ENCODE data around the gene RRP12. TPM values are rescaled to one million over a fixed set of nuclear protein-coding genes. Genes with fewer than 3 reads are reported as not detected.
"Not testable (repeated sequence)": the region's sequence is repeated elsewhere in the genome, so short reads cannot be mapped to it uniquely, and the experiment has no call there.

Gene RRP12
- total RNA-seq, 1 donor from 2014 or later = 10.4 TPM

- DNase-seq = no peak
Measured at GRCh38 chr10:97407952-97408248, 6.8 kb upstream of the RRP12 start.

- DNase-seq = peak; percentile 84
Measured at GRCh38 chr10:97407211-97407951, 6.2 kb upstream of the RRP12 start.

GRCh38 chr10:97406483-97406882 is 5.3 kb upstream of the RRP12 start:
- DNase-seq = not testable (repeated sequence)

GRCh38 chr10:97406064-97406463 is 4.9 kb upstream of the RRP12 start:
- no peak for DNase-seq

GRCh38 chr10:97404044-97404443 is 2.9 kb upstream of the RRP12 start:
- DNase-seq = no peak

GRCh38 chr10:97401455-97401919 is 347 bp upstream of the RRP12 start:
- DNase-seq = no peak

- peak; percentile 79 for DNase-seq
Measured at GRCh38 chr10:97399843-97400545, 1.1 kb downstream of the RRP12 start.

- no peak for DNase-seq
Measured at GRCh38 chr10:97396056-97396455, 5.1 kb downstream of the RRP12 start.

GRCh38 chr10:97393034-97393573 is 8.0 kb downstream of the RRP12 start:
- DNase-seq = no peak

GRCh38 chr10:97390091-97390490 is 11.0 kb downstream of the RRP12 start:
- no peak for DNase-seq

GRCh38 chr10:97388152-97388551 is 13.0 kb downstream of the RRP12 start:
- DNase-seq = no peak

- no peak for DNase-seq
Measured at GRCh38 chr10:97385565-97385964, 15.6 kb downstream of the RRP12 start.

GRCh38 chr10:97384641-97385040 is 16.5 kb downstream of the RRP12 start:
- DNase-seq = no peak

GRCh38 chr10:97384156-97384555 is 17.0 kb downstream of the RRP12 start:
- no peak for DNase-seq

- DNase-seq = no peak
Measured at GRCh38 chr10:97383159-97383558, 18.0 kb downstream of the RRP12 start.

GRCh38 chr10:97381626-97382025 is 19.5 kb downstream of the RRP12 start:
- no peak for DNase-seq

- no peak for DNase-seq
Measured at GRCh38 chr10:97380516-97380915, 20.6 kb downstream of the RRP12 start.

GRCh38 chr10:97378933-97379921 is 21.9 kb downstream of the RRP12 start:
- DNase-seq = no peak

GRCh38 chr10:97376413-97376812 is 24.7 kb downstream of the RRP12 start:
- no peak for DNase-seq

- DNase-seq = no peak
Measured at GRCh38 chr10:97373456-97373855, 27.7 kb downstream of the RRP12 start.

GRCh38 chr10:97372233-97372875 is 28.8 kb downstream of the RRP12 start:
- DNase-seq = no peak

GRCh38 chr10:97371696-97372095 is 29.4 kb downstream of the RRP12 start:
- no peak for DNase-seq

All from dermis blood vessel endothelial cell (primary cell).